EH (cell line): ENCODE measurements around the gene TRIM42.
A peak's percentile ranks its signal among the peaks of the same experiment; 100 is the strongest.

Source experiments
- DNase-seq: peaks from one replicate; pipeline ENCODE4 v3.0.0-alpha.2; 2015; ENCODE audit warnings: low read depth

TRIM42 gene

DNA sequence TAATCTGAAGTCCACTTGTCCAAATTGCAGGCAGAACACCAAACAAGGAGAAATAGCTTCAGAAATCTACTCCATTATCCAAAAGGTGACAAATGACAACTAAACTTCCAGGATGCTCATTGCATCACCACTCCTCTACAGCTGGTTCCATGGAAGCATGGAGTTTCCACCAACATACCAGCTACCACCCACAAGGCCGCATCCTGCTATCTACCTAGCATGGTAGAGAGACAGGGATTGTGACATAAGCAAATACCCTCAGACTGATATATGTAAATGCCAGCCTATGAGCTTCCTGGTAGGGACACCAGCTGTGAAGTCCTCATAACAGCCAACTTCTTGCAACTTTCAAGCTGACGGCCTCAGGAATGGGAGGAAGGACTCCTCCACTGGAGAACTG, at the start of gene TRIM42:
TRIM42 (plus strand) TSS at position 301 of the 400 bp plus-strand sequence. CDS start 166 bp downstream, outside the sequence.
- no peak for DNase-seq

DNA sequence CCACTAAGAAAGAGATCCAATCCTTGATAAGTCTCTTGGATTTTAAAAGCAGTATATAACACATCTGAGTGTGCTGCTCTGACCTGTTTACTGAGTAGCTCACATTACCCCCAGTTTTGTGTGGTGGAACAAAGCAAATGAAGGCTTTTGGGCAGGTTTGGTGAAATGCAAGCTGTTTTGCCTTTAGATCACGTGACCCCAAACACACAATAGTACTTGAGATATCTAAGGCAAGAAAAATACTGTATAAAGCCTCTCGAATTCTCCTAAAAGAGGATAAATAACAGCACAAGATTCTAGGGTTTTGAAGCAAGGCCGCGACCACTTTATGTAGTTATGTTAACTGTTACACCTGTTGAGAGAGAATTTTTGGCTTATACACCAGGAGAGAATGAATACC, 49.3 kb upstream of the TRIM42 start:
- no peak for DNase-seq

- DNase-seq = peak; percentile 84
These were observed 48.3 kb upstream of the TRIM42 start for GRCh38 chr3:140629357-140630137.

GRCh38 chr3:140630366-140630765, 47.5 kb upstream of the TRIM42 start:
- DNase-seq = no peak

GRCh38 chr3:140630866-140631265, 47.0 kb upstream of the TRIM42 start:
- peak; percentile 8 for DNase-seq

GRCh38 chr3:140635276-140635675, 42.6 kb upstream of the TRIM42 start:
- no peak for DNase-seq

GRCh38 chr3:140636406-140637138, 41.3 kb upstream of the TRIM42 start:
- DNase-seq = no peak

DNA sequence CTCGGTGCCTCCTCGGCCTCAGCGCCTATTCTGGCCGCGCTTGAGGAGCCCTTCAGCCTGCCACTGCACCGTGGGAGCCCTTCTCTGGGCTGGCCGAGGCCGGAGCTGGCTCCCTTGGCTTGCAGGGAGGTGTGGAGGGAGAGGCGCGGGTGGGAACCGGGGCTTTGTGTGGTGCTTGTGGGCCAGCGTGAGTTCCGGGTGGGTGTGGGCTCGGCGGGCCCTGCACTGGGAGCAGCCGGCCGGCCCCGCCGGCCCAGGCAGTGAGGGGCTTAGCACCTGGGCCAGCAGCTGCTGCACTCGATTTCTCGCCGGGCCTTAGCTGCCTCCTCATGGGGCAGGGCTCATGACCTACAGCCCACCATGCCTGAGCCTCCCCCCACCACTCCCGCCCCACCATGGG, 26.6 kb upstream of the TRIM42 start:
- DNase-seq = no peak

GRCh38 chr3:140655678-140656077, 22.2 kb upstream of the TRIM42 start:
- DNase-seq = no peak

- DNase-seq = no peak
These were observed 13.8 kb upstream of the TRIM42 start for GRCh38 chr3:140664111-140664510.

DNA sequence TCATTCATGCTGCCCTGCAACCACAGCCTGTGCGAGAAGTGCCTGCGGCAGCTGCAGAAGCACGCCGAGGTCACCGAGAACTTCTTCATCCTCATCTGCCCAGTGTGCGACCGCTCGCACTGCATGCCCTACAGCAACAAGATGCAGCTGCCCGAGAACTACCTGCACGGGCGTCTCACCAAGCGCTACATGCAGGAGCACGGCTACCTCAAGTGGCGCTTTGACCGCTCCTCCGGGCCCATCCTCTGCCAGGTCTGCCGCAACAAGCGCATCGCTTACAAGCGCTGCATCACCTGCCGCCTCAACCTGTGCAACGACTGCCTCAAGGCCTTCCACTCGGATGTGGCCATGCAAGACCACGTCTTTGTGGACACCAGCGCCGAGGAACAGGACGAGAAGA, 4.7 kb downstream of the TRIM42 start:
- DNase-seq = no peak

- DNase-seq = no peak
These were observed 8.3 kb downstream of the TRIM42 start for GRCh38 chr3:140686128-140686527.

GRCh38 chr3:140686948-140687347, 9.1 kb downstream of the TRIM42 start:
- DNase-seq = no peak

DNA sequence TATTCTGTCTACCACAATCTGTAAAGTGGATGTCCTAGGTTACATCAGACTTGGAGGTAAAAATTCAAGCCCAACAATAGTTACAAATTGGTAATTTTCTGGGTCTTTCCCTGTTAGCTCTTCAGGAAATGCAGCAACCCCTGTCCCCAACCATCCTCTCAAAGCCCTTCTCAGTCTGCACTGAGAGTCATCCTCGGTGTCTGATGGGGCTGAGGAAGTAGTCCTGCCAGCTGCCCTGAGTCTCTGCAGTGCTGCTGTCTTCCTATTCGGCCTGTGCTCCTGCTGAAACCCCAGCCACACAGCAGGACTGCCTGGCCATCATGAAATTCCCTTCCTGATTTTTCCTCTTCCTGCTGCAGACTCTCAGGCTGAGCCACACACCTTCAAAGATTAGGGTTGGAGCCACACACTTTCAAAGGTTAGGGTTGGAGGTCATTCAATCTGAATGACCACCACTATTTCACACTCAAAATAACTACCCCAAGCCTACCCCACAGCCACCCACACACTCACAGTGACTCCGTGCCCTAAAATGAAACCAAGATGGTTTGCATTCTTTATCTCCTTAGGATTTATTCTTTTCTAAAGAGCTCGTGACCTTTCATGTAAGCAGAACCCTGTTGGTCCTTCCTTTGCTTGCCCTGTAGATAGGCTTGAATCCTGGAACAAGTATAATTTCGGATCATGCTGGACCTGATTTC, 17.6 kb downstream of the TRIM42 start:
- DNase-seq = no peak

GRCh38 chr3:140699516-140700231, 21.8 kb downstream of the TRIM42 start:
- DNase-seq = no peak

GRCh38 chr3:140702281-140702680, 24.4 kb downstream of the TRIM42 start:
- DNase-seq = no peak

GRCh38 chr3:140703496-140703895, 25.6 kb downstream of the TRIM42 start:
- DNase-seq = no peak

DNA sequence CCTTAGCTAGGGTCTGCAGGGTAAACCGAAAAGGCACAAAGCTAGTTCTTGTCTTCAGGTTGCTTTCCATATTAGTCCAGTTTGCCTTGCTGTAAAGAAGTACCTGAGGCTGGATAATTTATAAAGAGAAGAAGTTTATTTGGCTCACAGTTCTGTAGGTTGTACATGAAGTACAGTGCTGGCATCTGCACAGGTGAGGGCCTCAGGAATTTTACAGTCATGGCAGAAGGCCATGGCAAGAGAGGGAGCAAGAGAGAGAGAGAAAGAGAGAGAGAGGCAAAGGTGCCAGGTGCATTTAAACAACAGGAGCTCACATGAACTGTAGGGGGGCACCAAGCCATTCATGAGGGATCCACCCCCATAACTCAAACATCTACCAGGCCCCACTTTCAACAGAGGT, 26.9 kb downstream of the TRIM42 start:
- DNase-seq = no peak

DNA sequence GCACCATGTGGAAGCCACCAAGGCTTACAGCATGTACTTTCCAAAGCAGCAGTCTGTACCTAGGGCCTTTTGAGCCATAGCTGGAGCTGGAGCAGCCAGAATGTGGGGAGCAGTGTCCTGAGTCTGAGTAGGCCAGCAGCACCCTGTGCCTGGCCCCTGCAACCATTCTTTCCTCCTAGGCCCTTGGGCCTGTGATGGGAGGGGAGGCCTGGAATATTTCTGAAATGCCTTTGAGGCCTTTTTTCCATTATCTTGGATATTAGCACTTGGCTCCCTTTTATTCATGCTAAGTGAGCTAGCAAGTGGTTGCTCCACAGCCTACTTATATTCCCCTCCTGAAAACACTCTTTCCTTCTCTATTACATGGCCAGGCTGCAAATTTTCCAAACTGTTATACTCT, 28.1 kb downstream of the TRIM42 start:
- DNase-seq = no peak

DNA sequence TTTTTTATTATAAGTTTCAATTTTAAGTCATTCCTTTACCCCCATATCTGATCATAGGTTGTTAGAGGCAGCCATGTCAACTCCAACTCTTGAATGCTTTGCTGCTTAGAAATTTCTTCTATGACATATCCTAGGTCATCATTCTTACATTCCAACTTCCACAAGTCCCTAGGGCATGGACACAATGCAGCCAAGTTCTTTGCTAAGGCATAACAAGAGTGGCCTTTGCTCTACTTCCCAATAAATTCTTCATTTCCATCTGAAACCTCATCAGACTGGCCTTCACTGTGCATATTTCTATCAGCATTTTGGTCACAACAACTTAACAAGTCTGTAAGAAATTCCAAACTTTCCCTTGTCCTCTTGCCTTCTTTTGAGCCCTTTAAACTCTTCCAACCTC, 28.5 kb downstream of the TRIM42 start:
- DNase-seq = no peak

DNA sequence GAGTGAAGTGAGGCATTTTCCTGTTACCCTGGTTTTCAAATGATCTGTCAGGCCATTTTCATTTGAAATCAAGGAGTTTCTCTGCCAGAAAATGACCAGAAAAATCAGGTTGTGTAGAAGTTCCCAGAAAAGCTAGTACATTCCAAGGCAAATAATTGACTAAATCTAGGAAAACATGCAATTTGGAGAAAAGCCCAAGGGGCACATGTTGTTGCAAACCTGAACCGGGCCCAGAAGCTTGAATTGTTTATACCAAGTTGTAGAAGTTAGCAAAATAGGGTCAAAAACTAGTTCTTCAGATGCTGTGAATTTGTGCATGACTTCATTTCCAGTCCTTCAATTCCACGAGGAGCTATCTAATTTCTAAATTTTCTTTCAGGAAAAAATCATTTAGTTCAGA, 31.0 kb downstream of the TRIM42 start:
- no peak for DNase-seq

DNA sequence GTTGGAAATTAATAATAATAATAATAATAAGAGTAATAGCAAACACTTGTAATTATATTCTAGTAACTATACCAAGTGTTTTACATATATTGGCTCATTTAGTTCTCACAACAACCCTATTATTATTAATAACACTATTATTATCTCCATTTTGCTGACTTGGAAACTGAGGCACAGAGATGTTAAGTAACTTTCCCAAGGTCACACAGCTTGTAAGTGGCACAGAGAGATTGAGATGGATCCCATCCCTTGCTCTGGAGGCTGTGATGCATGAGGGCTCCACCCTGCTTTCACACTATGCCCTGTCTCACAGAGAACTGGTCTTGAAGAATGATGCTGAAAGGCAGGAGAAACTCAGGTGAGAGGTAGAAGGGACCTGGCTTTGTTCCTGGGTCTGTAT, 31.9 kb downstream of the TRIM42 start:
- no peak for DNase-seq
